ENCODE data around the gene NCAM1.

GRCh38 chr11:112996994-112997393 lies 35.8 kb downstream of the NCAM1 start:
- TF ChIP-seq CTCF (IDR thresholded peaks at IDR 0.05), result no peak
- TF ChIP-seq POLR2A (IDR thresholded peaks at IDR 0.05), result no peak

Measured in upper lobe of left lung (tissue), 4 donors.